ENCODE measurements around the gene TPH2. TPM values are rescaled to one million over a fixed set of nuclear protein-coding genes. Genes with fewer than 3 reads are reported as not detected.

The TPH2 gene
- total RNA-seq, 4 donors from 2014 or later = not detected

DNA sequence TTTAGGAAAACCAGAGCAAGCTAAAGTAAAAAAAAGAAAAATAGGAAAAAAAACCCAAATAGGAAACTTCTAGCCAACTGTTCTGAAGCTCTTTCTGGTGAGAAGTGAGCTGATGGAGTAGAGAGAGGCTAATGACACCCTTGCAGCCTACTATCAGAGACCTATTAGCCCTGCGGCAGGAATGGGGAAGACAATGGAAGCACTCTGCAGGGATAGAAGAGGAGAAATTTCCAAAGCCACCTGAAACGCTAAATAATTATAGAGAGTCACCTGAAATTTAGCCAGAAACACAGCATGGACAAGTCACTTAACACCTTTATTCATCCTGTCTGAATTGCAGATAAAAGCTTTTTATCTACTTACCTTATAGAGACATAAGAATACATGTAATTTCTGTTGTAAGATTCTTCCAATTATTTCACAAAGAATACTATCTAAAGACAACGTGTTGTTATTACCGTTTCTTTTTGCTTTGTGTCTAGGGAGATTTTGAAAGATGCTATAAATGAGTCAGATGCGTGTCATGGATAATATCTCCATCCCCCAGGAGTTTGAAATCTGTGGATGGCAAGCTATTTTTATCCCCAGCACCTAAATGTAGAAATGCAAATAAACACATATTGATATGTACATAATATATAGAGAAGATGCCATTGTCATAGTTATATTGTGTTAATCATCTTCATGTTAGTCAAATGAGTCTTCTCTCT lies 138.6 kb downstream of the TPH2 start:
- DNase-seq (ENCODE audit: low spot score) = no peak
- TF ChIP-seq, protein P1, sequence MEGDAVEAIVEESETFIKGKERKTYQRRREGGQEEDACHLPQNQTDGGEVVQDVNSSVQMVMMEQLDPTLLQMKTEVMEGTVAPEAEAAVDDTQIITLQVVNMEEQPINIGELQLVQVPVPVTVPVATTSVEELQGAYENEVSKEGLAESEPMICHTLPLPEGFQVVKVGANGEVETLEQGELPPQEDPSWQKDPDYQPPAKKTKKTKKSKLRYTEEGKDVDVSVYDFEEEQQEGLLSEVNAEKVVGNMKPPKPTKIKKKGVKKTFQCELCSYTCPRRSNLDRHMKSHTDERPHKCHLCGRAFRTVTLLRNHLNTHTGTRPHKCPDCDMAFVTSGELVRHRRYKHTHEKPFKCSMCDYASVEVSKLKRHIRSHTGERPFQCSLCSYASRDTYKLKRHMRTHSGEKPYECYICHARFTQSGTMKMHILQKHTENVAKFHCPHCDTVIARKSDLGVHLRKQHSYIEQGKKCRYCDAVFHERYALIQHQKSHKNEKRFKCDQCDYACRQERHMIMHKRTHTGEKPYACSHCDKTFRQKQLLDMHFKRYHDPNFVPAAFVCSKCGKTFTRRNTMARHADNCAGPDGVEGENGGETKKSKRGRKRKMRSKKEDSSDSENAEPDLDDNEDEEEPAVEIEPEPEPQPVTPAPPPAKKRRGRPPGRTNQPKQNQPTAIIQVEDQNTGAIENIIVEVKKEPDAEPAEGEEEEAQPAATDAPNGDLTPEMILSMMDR (IDR thresholded peaks at IDR 0.05) = no peak
- ATAC-seq (ENCODE audit: low FRiP score) = no peak

GRCh38 chr12:72081777-72082176 lies 143.1 kb downstream of the TPH2 start:
- ATAC-seq (ENCODE audit: low FRiP score) = no peak
- no peak for DNase-seq (ENCODE audit: low spot score)
- TF ChIP-seq, protein P1 (IDR thresholded peaks at IDR 0.05) = no peak

Other genes starting within 250 kb of the TPH2 start
- gene RAB21, start 184.0 kb upstream of the TPH2 start, total RNA-seq = 10 to 100 TPM; 12.9 to 49.5 (median 33.1) TPM
- 10 to 100 TPM; 48.0 to 59.9 (median 58.5) TPM for gene TBC1D15, start 99.1 kb upstream of the TPH2 start, total RNA-seq